ENCODE measurements around the gene CCDC182. TPM values are rescaled to one million over a fixed set of nuclear protein-coding genes. Genes with fewer than 3 reads are reported as not detected.
A peak's percentile ranks its signal among the peaks of the same experiment; 100 is the strongest.

The CCDC182 gene
- total and polyA plus RNA-seq, 4 donors = not detected

DNA sequence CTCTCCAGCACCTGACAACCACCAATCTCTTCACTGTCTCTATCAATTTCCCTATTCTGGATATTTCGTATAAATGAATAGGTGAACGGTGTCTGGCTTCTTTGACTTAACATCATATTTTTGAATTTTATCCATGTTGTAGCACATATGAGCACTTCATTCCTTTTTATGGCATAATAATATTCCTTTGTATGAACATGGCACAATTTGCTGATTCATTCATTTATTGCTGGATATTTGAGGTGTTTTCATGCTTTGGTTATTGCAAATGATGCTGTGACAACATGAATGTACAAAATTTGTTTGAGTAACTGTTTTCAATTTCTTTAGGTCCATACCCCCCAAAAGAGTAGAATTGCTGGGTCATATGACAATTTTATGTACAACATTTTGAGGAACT is 12.0 kb downstream of the CCDC182 start:
- Histone ChIP-seq H3K27me3 (ENCODE audit: control insufficient read depth, insufficient read depth, low read length) (no peaks in the 10 kb centered on the region), H3K4me3 (ENCODE audit: low read depth, low read length) (no peak overlapping the region), H3K9me3 (ENCODE audit: control insufficient read depth, insufficient read depth, low read length) (no peaks in the 10 kb centered on the region), H3K36me3 (ENCODE audit: control insufficient read depth, insufficient read depth, low read length) (no peaks in the 10 kb centered on the region), H3K27ac (ENCODE audit: low read depth, low read length) (no peak overlapping the region), H3K4me1 (ENCODE audit: control insufficient read depth, insufficient read depth, low read length) (peaks cover 4% of the 10 kb centered on the region)
- no CpG with 5 or more reads among the region's 2 CpGs for WGBS (ENCODE audit: insufficient coverage)
- no peak for DNase-seq (ENCODE audit: low read depth in 4 of 6, low spot score in 6 of 6)

DNA sequence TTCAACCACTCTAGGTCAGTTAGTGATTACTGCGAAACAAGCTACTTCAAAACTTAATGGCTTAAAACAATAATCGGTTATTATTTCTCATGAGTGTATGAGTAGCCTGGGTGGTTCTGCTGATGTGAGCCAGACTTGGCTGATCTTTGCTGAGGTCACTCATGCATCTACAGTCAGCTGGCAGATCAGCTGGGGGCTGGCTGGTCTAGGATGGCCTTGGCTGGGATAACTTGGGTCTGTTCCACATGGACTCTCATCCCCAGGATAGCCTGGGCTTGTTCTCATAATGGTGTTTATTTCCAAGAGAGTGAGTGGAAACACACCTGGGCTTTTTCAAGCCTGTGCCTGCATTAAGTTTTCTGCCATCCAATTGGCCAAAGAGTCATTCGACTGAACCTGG is 13.0 kb downstream of the CCDC182 start:
- no peaks in the 10 kb centered on the region for H3K9me3 ChIP-seq (ENCODE audit: control insufficient read depth, insufficient read depth, low read length)
- DNase-seq (ENCODE audit: low read depth in 4 of 6, low spot score in 6 of 6) = peak in 3 of 6 donors; percentile 38 to 64 (median 55)
- H3K27me3 ChIP-seq (ENCODE audit: control insufficient read depth, insufficient read depth, low read length) = no peaks in the 10 kb centered on the region
- H3K36me3 ChIP-seq (ENCODE audit: control insufficient read depth, insufficient read depth, low read length) = no peaks in the 10 kb centered on the region
- no peak overlapping the region for H3K27ac ChIP-seq (ENCODE audit: low read depth, low read length)
- H3K4me3 ChIP-seq (ENCODE audit: low read depth, low read length) = no peak overlapping the region
- H3K4me1 ChIP-seq (ENCODE audit: control insufficient read depth, insufficient read depth, low read length) = peaks cover 10% of the 10 kb centered on the region
- 71% methylated on average over 1 of the region's 3 CpGs for WGBS (ENCODE audit: insufficient coverage)

DNA sequence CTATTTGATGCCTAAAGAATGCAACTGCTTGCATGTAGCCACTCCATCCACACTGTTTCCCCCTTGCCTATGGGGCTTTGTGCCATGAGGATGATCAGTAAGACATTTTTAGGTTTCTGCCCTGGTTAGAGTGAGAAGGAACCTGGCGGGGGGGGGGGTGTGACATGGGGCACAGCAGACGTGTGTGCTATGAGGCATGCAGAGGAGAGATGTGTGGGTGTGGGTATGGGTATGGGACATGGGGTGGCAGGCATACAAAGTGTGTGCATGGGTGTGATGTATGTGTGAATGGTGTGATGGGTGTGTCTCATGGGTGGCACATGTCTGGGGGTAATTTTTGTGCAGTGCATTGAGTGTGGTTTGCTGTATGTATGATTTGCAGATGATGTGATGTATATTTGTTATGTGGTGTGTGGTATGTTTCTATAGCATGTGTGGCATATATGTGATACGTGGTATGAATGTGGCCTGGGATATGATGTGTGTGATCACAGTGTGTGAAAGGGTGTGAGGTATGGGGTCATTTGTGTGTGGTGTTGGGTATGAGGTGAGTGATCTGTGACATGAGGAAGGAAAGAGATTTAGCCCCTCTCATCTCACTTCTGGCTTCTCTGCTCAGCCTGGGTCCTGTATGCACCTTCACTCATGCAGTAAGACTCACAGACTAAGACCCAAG is 14.9 kb downstream of the CCDC182 start:
- 97% methylated on average over 3 of the region's 3 CpGs for WGBS (ENCODE audit: insufficient coverage)
- H3K36me3 ChIP-seq (ENCODE audit: control insufficient read depth, insufficient read depth, low read length) = no peaks in the 10 kb centered on the region
- H3K27ac ChIP-seq (ENCODE audit: low read depth, low read length) = no peak overlapping the region
- no peak for DNase-seq (ENCODE audit: low read depth in 4 of 6, low spot score in 6 of 6)
- no peaks in the 10 kb centered on the region for H3K27me3 ChIP-seq (ENCODE audit: control insufficient read depth, insufficient read depth, low read length)
- H3K9me3 ChIP-seq (ENCODE audit: control insufficient read depth, insufficient read depth, low read length) = no peaks in the 10 kb centered on the region
- no peak overlapping the region for H3K4me3 ChIP-seq (ENCODE audit: low read depth, low read length)
- peaks cover 19% of the 10 kb centered on the region for H3K4me1 ChIP-seq (ENCODE audit: control insufficient read depth, insufficient read depth, low read length)

DNA sequence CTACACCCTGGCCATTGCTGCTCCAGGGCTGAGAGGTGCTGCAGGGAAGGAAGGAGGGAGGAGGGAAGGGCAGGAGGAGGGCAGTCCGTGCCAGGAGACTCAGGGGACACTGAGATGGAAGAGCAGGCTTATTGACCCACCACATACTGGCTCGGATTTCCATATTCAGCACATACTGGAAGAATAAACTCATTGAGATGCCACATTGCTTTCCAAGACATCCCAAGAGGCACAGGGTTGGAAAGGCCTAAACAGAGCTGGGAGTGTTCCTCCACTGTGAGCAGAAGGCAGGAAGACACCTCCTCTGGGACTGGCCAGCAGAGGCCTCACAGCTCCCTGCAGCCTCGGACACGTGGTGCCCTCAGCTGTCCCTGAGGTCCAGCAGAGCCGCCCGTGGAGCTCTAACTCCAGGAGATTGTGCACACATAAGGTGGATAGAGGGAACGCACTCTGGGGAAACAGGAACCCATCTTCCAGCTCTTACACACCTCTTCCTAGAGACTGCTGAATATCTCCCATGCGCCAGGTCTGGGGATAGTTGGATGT is 17.4 kb downstream of the CCDC182 start:
- Histone ChIP-seq H3K36me3 (ENCODE audit: control insufficient read depth, insufficient read depth, low read length) (no peaks in the 10 kb centered on the region), H3K27me3 (ENCODE audit: control insufficient read depth, insufficient read depth, low read length) (no peaks in the 10 kb centered on the region), H3K27ac (ENCODE audit: low read depth, low read length) (no peak overlapping the region), H3K4me1 (ENCODE audit: control insufficient read depth, insufficient read depth, low read length) (peaks cover 22% of the 10 kb centered on the region), H3K9me3 (ENCODE audit: control insufficient read depth, insufficient read depth, low read length) (no peaks in the 10 kb centered on the region), H3K4me3 (ENCODE audit: low read depth, low read length) (no peak overlapping the region)
- WGBS (ENCODE audit: insufficient coverage) = 75% methylated on average over 2 of the region's 8 CpGs
- DNase-seq (ENCODE audit: low read depth in 4 of 6, low spot score in 6 of 6) = no peak

DNA sequence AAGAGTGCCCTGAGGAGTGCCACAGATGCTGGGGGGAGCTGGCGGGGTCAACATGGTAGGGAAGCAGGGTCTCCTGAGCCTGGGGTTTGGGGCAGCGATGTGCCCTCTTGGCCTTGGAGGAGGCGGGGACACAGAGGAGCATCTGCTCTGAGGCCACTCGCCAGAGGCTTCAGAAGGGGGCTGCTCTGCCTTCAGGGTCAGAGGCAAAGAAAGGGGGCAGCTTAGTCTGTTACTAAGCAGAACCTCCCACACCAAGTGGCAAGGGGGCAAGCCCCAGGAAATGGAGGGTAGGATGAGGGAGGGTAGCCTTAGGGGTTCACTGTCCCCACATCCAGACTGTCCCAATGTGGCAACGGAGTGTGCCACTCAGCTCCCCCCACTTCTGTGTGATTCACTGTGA is 18.3 kb downstream of the CCDC182 start:
- Histone ChIP-seq H3K27ac (ENCODE audit: low read depth, low read length) (no peak overlapping the region), H3K27me3 (ENCODE audit: control insufficient read depth, insufficient read depth, low read length) (no peaks in the 10 kb centered on the region), H3K4me3 (ENCODE audit: low read depth, low read length) (no peak overlapping the region), H3K9me3 (ENCODE audit: control insufficient read depth, insufficient read depth, low read length) (no peaks in the 10 kb centered on the region), H3K4me1 (ENCODE audit: control insufficient read depth, insufficient read depth, low read length) (peaks cover 22% of the 10 kb centered on the region), H3K36me3 (ENCODE audit: control insufficient read depth, insufficient read depth, low read length) (no peaks in the 10 kb centered on the region)
- DNase-seq (ENCODE audit: low read depth in 4 of 6, low spot score in 6 of 6) = no peak
- 88% methylated on average over 5 of the region's 5 CpGs for WGBS (ENCODE audit: insufficient coverage)

DNA sequence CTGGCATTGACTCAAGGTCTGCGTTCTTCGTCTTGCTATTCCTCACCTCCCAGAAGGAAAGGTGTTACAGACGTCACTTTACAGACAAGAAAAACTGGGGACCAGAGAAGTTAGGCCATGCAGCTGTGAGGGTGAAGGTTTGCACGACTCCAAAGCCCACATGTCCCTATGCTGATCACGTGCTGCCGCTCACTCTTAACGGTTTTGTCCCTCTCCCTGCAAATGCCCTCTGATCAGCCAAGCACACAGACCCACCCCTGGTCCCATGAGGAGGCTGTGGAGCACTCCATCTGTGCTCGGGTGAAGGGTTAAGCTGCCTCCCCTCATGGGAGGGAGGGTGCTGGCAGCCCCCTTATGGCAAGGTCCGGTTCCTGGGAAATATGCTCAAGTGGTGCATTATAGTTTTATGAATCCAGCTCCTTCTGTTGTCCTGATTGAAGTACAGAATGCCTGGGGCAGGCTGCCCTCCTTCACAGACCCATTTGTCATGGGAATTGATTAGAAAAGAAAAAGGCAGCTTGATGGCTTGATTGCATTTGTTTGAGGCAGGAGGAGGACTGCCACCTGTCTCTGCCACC is 18.8 kb downstream of the CCDC182 start:
- H3K4me1 ChIP-seq (ENCODE audit: control insufficient read depth, insufficient read depth, low read length) = peaks cover 22% of the 10 kb centered on the region
- H3K36me3 ChIP-seq (ENCODE audit: control insufficient read depth, insufficient read depth, low read length) = no peaks in the 10 kb centered on the region
- 44% methylated on average over 2 of the region's 9 CpGs for WGBS (ENCODE audit: insufficient coverage)
- no peaks in the 10 kb centered on the region for H3K27me3 ChIP-seq (ENCODE audit: control insufficient read depth, insufficient read depth, low read length)
- H3K9me3 ChIP-seq (ENCODE audit: control insufficient read depth, insufficient read depth, low read length) = no peaks in the 10 kb centered on the region
- no peak for DNase-seq (ENCODE audit: low read depth in 4 of 6, low spot score in 6 of 6)
- no peak overlapping the region for H3K27ac ChIP-seq (ENCODE audit: low read depth, low read length)
- H3K4me3 ChIP-seq (ENCODE audit: low read depth, low read length) = no peak overlapping the region

DNA sequence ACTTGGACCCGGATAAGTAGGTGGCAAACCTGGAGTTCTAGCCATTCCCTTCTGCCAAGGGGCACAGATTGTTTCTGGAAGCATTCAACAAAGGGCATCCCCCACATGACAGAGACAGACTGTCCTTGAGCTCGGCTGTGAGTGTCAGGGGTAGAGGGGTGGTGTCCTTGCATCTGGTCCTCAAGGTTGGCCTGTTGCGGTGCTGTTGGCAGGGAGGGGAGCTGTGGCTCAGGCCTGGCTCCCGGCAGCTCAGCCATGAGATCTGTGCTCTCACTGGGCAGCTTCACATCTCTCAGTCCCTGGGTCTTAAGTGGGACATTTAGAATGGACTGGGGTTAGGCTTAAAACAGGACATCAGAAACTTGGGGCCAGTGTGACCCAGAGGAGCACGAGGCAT is 20.4 kb downstream of the CCDC182 start:
- H3K27ac ChIP-seq (ENCODE audit: low read depth, low read length) = no peak overlapping the region

DNA sequence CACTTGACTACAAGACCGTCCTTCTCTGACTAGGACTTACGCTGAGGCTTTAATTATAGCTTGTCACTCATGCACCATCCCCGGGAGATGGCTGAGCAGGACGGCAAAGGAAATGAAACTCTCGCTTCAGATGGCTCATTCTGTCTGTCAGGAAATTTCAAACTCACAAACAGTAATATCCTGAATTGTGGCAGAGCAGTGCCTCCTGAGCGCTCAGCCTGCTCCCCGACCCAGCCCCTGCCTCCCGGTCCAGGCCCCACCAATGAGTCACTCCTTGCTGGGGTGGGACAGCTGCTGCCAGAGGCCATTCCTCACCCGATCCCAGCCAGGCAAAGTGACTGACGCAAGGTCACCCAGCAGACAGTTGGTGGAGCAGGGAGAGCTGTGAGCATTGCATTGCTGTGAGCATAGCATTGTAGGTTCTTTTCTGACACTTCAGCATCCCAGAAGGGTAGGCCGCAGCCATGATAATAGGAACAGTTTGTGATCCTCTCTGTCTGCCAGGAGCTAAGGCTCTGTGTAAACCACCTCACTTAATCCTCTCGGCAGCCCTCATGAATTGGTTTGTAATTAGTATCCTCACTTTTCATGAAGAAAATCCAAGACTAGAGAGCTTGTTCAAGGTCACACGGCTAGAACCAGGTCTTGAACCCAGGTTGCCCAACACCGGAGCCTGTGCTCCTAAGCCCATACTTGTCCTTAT is 20.9 kb downstream of the CCDC182 start:
- 63% methylated on average over 12 of the region's 14 CpGs for WGBS (ENCODE audit: insufficient coverage)
- no peaks in the 10 kb centered on the region for H3K27me3 ChIP-seq (ENCODE audit: control insufficient read depth, insufficient read depth, low read length)
- no peak overlapping the region for H3K27ac ChIP-seq (ENCODE audit: low read depth, low read length)
- H3K4me1 ChIP-seq (ENCODE audit: control insufficient read depth, insufficient read depth, low read length) = peaks cover 22% of the 10 kb centered on the region
- H3K36me3 ChIP-seq (ENCODE audit: control insufficient read depth, insufficient read depth, low read length) = no peaks in the 10 kb centered on the region
- no peak for DNase-seq (ENCODE audit: low read depth in 4 of 6, low spot score in 6 of 6)
- H3K4me3 ChIP-seq (ENCODE audit: low read depth, low read length) = no peak overlapping the region
- no peaks in the 10 kb centered on the region for H3K9me3 ChIP-seq (ENCODE audit: control insufficient read depth, insufficient read depth, low read length)

More for the DNA sequence above, 20.4 kb downstream of the CCDC182 start:
- no peak for DNase-seq (ENCODE audit: low read depth in 4 of 6, low spot score in 6 of 6)
- H3K9me3 ChIP-seq (ENCODE audit: control insufficient read depth, insufficient read depth, low read length) = no peaks in the 10 kb centered on the region
- no peak overlapping the region for H3K4me3 ChIP-seq (ENCODE audit: low read depth, low read length)
- WGBS (ENCODE audit: insufficient coverage) = 91% methylated on average over 5 of the region's 5 CpGs
- H3K4me1 ChIP-seq (ENCODE audit: control insufficient read depth, insufficient read depth, low read length) = peaks cover 22% of the 10 kb centered on the region
- no peaks in the 10 kb centered on the region for H3K36me3 ChIP-seq (ENCODE audit: control insufficient read depth, insufficient read depth, low read length)
- no peaks in the 10 kb centered on the region for H3K27me3 ChIP-seq (ENCODE audit: control insufficient read depth, insufficient read depth, low read length)

DNA sequence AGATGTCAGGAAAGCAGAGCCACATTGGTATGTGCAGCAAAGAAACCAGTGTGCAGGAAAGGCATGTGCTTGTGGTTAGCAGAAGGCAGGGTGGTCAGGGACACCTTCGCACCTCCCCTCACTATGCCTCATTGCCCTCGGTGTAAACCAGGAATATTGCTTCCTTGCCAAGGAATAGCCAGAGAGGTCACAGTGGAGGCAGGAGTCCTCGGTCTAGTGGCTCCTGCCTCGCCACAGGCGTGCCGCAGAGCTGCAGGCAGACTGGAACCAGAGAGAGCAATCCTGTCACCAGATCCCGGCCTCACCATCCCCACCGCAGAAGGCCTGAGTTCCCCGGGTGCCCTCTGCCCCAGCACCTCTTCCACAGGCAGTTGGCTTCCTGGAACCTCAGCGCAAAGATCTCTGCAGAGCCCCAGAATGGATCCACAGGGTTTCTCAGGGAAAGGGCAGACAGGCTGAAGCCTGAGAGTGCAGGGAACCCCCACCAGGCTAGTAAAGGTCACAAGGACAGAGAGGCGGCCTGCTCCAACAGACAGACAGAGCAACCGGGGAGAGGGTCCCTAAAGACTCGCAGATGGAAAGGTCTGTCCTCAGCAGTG is 21.6 kb downstream of the CCDC182 start:
- Histone ChIP-seq H3K27me3 (ENCODE audit: control insufficient read depth, insufficient read depth, low read length) (no peaks in the 10 kb centered on the region), H3K9me3 (ENCODE audit: control insufficient read depth, insufficient read depth, low read length) (no peaks in the 10 kb centered on the region), H3K4me1 (ENCODE audit: control insufficient read depth, insufficient read depth, low read length) (peaks cover 22% of the 10 kb centered on the region), H3K27ac (ENCODE audit: low read depth, low read length) (no peak overlapping the region), H3K4me3 (ENCODE audit: low read depth, low read length) (no peak overlapping the region), H3K36me3 (ENCODE audit: control insufficient read depth, insufficient read depth, low read length) (no peaks in the 10 kb centered on the region)
- DNase-seq (ENCODE audit: low read depth in 4 of 6, low spot score in 6 of 6) = no peak
- 79% methylated on average over 13 of the region's 13 CpGs for WGBS (ENCODE audit: insufficient coverage)

Data from spinal cord (tissue), 10 donors.